ENCODE results near the gene ATG7.

Gene ATG7

GRCh38 chr3:11240496-11240895 is 31.7 kb upstream of the ATG7 start:
- no peak overlapping the region for H3K27ac ChIP-seq
- H2AFZ ChIP-seq (ENCODE audit: low read depth) = no peak overlapping the region
- no peak overlapping the region for H3K9ac ChIP-seq
- no peaks in the 10 kb centered on the region for H3K36me3 ChIP-seq (ENCODE audit: insufficient read depth)
- no peak overlapping the region for H3K4me2 ChIP-seq
- no peak for TF ChIP-seq CTCF (conservative IDR thresholded peaks at IDR 0.05; ENCODE audit: low read depth, low read length)
- H4K20me1 ChIP-seq (ENCODE audit: insufficient read depth) = no peaks in the 10 kb centered on the region
- no peaks in the 10 kb centered on the region for H3K79me2 ChIP-seq (ENCODE audit: insufficient read depth, low read depth)
- H3K4me3 ChIP-seq (IDR thresholded peaks at IDR 0.05; ENCODE audit: insufficient read depth, low read depth, low read length) = no peak overlapping the region
- H3K27me3 ChIP-seq (ENCODE audit: insufficient read depth, low read depth) = no peaks in the 10 kb centered on the region
- no peaks in the 10 kb centered on the region for H3K4me1 ChIP-seq (ENCODE audit: low read depth, poor library complexity, severe bottlenecking)

- H3K79me2 ChIP-seq (ENCODE audit: insufficient read depth, low read depth) = no peaks in the 10 kb centered on the region
- TF ChIP-seq CTCF (conservative IDR thresholded peaks at IDR 0.05; ENCODE audit: low read depth, low read length) = no peak
- no peaks in the 10 kb centered on the region for H3K27me3 ChIP-seq (ENCODE audit: insufficient read depth, low read depth)
- no peaks in the 10 kb centered on the region for H3K4me1 ChIP-seq (ENCODE audit: low read depth, poor library complexity, severe bottlenecking)
- H4K20me1 ChIP-seq (ENCODE audit: insufficient read depth) = no peaks in the 10 kb centered on the region
- no peak overlapping the region for H3K9ac ChIP-seq
- no peak overlapping the region for H3K27ac ChIP-seq
- no peak overlapping the region for H2AFZ ChIP-seq (ENCODE audit: low read depth)
- H3K4me3 ChIP-seq (IDR thresholded peaks at IDR 0.05; ENCODE audit: insufficient read depth, low read depth, low read length) = no peak overlapping the region
- H3K36me3 ChIP-seq (ENCODE audit: insufficient read depth) = no peaks in the 10 kb centered on the region
- H3K4me2 ChIP-seq = no peak overlapping the region
These were observed 28.0 kb upstream of the ATG7 start for GRCh38 chr3:11244121-11244677.

GRCh38 chr3:11245276-11245675 is 26.9 kb upstream of the ATG7 start:
- Histone ChIP-seq H3K9ac (no peak overlapping the region), H3K79me2 (ENCODE audit: insufficient read depth, low read depth) (no peaks in the 10 kb centered on the region), H3K4me2 (no peak overlapping the region), H3K27ac (no peak overlapping the region), H3K27me3 (ENCODE audit: insufficient read depth, low read depth) (no peaks in the 10 kb centered on the region), H2AFZ (ENCODE audit: low read depth) (no peak overlapping the region), H3K36me3 (ENCODE audit: insufficient read depth) (no peaks in the 10 kb centered on the region), H3K4me3 (IDR thresholded peaks at IDR 0.05; ENCODE audit: insufficient read depth, low read depth, low read length) (no peak overlapping the region), H3K4me1 (ENCODE audit: low read depth, poor library complexity, severe bottlenecking) (no peaks in the 10 kb centered on the region), H4K20me1 (ENCODE audit: insufficient read depth) (no peaks in the 10 kb centered on the region)
- TF ChIP-seq CTCF (conservative IDR thresholded peaks at IDR 0.05; ENCODE audit: low read depth, low read length) = no peak

- H3K4me3 ChIP-seq (IDR thresholded peaks at IDR 0.05; ENCODE audit: insufficient read depth, low read depth, low read length) = no peak overlapping the region
- H2AFZ ChIP-seq (ENCODE audit: low read depth) = no peak overlapping the region
- H3K4me2 ChIP-seq = no peak overlapping the region
- H3K27me3 ChIP-seq (ENCODE audit: insufficient read depth, low read depth) = no peaks in the 10 kb centered on the region
- no peaks in the 10 kb centered on the region for H3K36me3 ChIP-seq (ENCODE audit: insufficient read depth)
- no peaks in the 10 kb centered on the region for H3K79me2 ChIP-seq (ENCODE audit: insufficient read depth, low read depth)
- H3K9ac ChIP-seq = no peak overlapping the region
- no peaks in the 10 kb centered on the region for H4K20me1 ChIP-seq (ENCODE audit: insufficient read depth)
- H3K4me1 ChIP-seq (ENCODE audit: low read depth, poor library complexity, severe bottlenecking) = no peaks in the 10 kb centered on the region
- H3K27ac ChIP-seq = no peak overlapping the region
- TF ChIP-seq CTCF (conservative IDR thresholded peaks at IDR 0.05; ENCODE audit: low read depth, low read length) = no peak
These were observed 26.2 kb upstream of the ATG7 start for GRCh38 chr3:11245827-11246662.
